Mucosa of rectum (tissue), 2 donors: ENCODE measurements around the gene DCAF12.

Experiments
- H3K27ac ChIP-seq, 2 donors: one replicate each; pipeline ENCODE4 v1.7.0; 2013; ENCODE audit warnings: inconsistent platforms in 2 of 2, low read depth in 2 of 2, low read length in 2 of 2
- H3K27me3 ChIP-seq, 2 donors: one replicate each; pipeline ENCODE4 v1.7.0; 2013; ENCODE audit warnings: low read length in 2 of 2; ENCODE audit not compliant: control insufficient read depth in 2 of 2, insufficient read depth in 2 of 2
- H3K36me3 ChIP-seq, 2 donors: one replicate each; pipeline ENCODE4 v1.7.0; 2013; ENCODE audit warnings: low read length in 2 of 2; ENCODE audit not compliant: control insufficient read depth in 2 of 2, insufficient read depth in 2 of 2
- H3K4me1 ChIP-seq, 2 donors: one replicate each; pipeline ENCODE4 v1.7.0; 2013; ENCODE audit warnings: low read length in 2 of 2, mild to moderate bottlenecking in 1 of 2; ENCODE audit not compliant: control insufficient read depth in 2 of 2, insufficient read depth in 2 of 2
- H3K4me3 ChIP-seq, 2 donors: one replicate each; pipeline ENCODE4 v1.7.0; 2013; ENCODE audit warnings: low read length in 2 of 2
- H3K9ac ChIP-seq, 2 donors: one replicate each; pipeline ENCODE4 v1.7.0; 2013; ENCODE audit warnings: low read length in 2 of 2, low read depth in 1 of 2, mild to moderate bottlenecking in 1 of 2
- H3K9me3 ChIP-seq, 2 donors: one replicate each; pipeline ENCODE4 v1.7.0; 2013; ENCODE audit warnings: low read length in 2 of 2; ENCODE audit not compliant: control insufficient read depth in 2 of 2
- donor health status: healthy.
- donor health status: Normal muscosa, but diverticular disease.

The DCAF12 gene

DNA sequence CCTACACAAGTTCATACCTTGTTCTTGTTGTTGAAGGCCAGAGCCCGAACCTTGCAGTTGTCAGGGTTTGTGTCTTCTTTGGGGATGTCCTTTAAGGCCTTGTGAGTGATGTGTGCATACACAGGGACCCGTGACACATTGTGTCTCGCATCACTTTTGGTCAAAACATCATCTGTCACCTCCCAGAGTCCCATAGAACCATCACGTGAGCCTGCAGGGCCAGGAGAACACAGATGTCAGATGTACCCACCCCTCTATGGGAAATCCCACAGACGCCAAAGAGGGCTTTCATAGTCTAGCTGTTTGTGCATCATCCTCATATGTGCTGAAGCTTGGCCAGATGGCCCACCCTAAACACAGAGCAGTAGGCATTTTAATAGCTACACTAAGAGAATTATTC lies 28.2 kb downstream of the DCAF12 start:
- peaks cover 34 to 53% of the 10 kb centered on the region in 2 donors for H3K36me3 ChIP-seq
- H3K27me3 ChIP-seq, result no peaks in the 10 kb centered on the region
- no peak overlapping the region for H3K27ac ChIP-seq
- H3K4me3 ChIP-seq, result no peak overlapping the region
- H3K9ac ChIP-seq, result no peak overlapping the region
- H3K9me3 ChIP-seq, result no peaks in the 10 kb centered on the region
- no peaks in the 10 kb centered on the region for H3K4me1 ChIP-seq

- Histone ChIP-seq H3K4me3 (no peak overlapping the region), H3K27me3 (no peaks in the 10 kb centered on the region), H3K27ac (no peak overlapping the region), H3K36me3 (peaks cover 38 to 57% of the 10 kb centered on the region in 2 donors), H3K9me3 (no peaks in the 10 kb centered on the region), H3K9ac (no peak overlapping the region), H3K4me1 (no peaks in the 10 kb centered on the region)
Measured at GRCh38 chr9:34097865-34098264, 28.6 kb downstream of the DCAF12 start.

DNA sequence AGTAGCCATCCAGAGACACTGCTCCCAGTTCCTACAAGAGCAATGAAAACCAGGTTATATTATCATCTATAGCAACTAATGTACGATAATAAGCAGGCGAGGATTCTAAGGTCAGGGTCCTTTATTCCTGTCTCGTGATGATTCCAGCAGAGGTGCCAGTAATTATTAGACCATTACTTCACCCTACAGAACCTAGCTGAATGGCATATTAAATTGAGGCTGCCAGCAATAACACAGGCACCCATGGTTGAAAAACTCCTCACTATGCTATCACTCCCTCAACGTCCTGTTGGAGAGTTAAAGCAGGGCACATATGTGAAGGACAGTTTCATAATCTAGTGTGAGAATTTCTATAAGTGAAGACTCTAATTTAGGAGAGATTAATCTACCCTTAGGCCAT lies 29.7 kb downstream of the DCAF12 start:
- no peaks in the 10 kb centered on the region for H3K27me3 ChIP-seq
- H3K9ac ChIP-seq, result no peak overlapping the region
- no peak overlapping the region for H3K4me3 ChIP-seq
- H3K4me1 ChIP-seq, result no peaks in the 10 kb centered on the region
- H3K36me3 ChIP-seq, result peaks cover 40 to 58% of the 10 kb centered on the region in 2 donors
- no peak overlapping the region for H3K27ac ChIP-seq
- no peaks in the 10 kb centered on the region for H3K9me3 ChIP-seq

DNA sequence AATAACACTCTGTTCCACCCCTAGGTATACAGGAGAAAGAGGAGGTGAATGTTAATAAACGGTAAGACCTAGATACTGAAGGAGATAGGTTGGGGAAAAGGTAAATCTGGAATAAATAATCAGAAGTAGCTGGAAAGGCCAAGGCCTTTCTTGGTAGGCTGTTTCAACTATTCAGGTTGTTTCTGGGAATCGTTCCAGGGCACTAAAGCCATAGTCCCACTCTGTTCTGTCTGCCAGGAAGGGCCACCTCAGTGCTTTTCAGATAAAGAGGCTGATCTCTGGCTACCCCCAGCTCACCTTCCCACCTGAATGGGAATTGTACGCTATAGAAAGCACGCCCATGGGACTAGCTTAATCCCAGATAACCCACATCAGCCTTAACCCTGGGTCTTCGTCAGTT lies 32.9 kb downstream of the DCAF12 start:
- H3K9ac ChIP-seq, result no peak overlapping the region
- H3K27me3 ChIP-seq, result no peaks in the 10 kb centered on the region
- peaks cover 55 to 73% of the 10 kb centered on the region in 2 donors for H3K36me3 ChIP-seq
- H3K4me1 ChIP-seq, result no peaks in the 10 kb centered on the region
- no peaks in the 10 kb centered on the region for H3K9me3 ChIP-seq
- no peak overlapping the region for H3K27ac ChIP-seq
- no peak overlapping the region for H3K4me3 ChIP-seq

DNA sequence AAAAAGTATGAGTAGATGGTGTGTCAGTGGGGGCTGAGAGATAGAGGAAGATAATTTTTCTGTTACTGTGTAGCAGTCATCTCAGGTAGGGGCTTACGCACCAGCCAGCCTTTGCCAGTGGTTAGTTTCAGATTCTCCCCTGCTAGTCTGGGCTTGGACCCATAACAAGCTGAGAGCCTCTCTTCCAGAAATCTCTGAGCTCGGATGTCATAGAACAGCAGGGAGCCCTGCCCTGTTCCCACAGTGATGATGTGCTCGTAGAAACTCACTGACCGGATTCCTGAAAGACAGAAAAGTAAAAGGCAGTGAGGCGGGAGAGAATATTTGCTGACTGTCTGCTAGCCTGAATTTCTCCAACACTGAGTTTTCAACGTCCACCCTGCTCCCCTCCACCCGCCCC lies 37.2 kb downstream of the DCAF12 start:
- no peak overlapping the region for H3K4me3 ChIP-seq
- no peak overlapping the region for H3K9ac ChIP-seq
- H3K9me3 ChIP-seq, result no peaks in the 10 kb centered on the region
- H3K4me1 ChIP-seq, result no peaks in the 10 kb centered on the region
- H3K36me3 ChIP-seq, result peaks cover 54 to 70% of the 10 kb centered on the region in 2 donors
- no peak overlapping the region for H3K27ac ChIP-seq
- no peaks in the 10 kb centered on the region for H3K27me3 ChIP-seq

DNA sequence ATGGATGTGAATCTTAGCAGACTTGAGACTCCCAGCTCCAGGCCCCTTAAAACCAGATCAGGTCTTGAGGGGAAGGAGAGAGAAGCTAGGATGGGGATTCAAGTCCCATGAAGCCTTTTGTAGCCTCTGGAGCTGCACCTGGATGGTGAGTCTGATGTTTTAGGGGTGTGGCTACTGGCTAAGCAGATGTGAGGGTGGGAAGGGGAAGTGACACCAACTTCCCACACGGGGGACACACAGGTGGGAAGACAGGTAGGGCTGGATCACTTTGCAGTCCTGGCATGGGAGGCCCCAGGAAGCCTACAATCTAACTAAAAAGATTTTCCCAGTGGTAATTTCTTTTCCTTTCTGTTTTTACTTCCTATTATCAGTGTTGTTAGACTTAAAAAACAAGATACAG lies 39.1 kb downstream of the DCAF12 start:
- H3K27me3 ChIP-seq, result no peaks in the 10 kb centered on the region
- no peaks in the 10 kb centered on the region for H3K9me3 ChIP-seq
- no peak overlapping the region for H3K9ac ChIP-seq
- no peaks in the 10 kb centered on the region for H3K4me1 ChIP-seq
- no peak overlapping the region for H3K4me3 ChIP-seq
- peaks cover 43 to 53% of the 10 kb centered on the region in 2 donors for H3K36me3 ChIP-seq
- H3K27ac ChIP-seq, result no peak overlapping the region

DNA sequence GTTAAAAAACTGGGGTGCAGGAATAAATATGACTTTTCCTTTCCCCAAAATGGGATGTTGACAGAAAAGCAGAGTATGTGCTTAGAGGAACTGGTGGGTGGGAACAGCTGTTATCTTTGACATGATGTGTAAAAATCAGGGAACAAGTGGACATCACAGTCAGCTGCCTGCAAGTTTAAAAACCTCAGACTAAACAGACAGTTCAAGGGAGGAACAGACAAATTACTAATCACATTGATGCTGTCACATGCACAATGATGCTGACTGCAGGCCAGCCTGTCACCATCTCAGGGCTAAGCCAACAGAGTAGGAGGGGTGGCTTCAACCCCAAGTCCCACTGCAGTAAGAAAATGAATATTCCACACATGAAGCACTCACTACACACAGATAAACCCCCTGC lies 39.6 kb downstream of the DCAF12 start:
- H3K27ac ChIP-seq, result no peak overlapping the region

GRCh38 chr9:34085581-34086500 lies 40.7 kb downstream of the DCAF12 start:
- Histone ChIP-seq H3K27me3 (no peaks in the 10 kb centered on the region), H3K36me3 (peaks cover 33 to 46% of the 10 kb centered on the region in 2 donors), H3K9ac (no peak overlapping the region), H3K4me3 (no peak overlapping the region), H3K9me3 (no peaks in the 10 kb centered on the region), H3K27ac (no peak overlapping the region), H3K4me1 (no peaks in the 10 kb centered on the region)

More for the DNA sequence above, 39.6 kb downstream of the DCAF12 start:
- no peaks in the 10 kb centered on the region for H3K9me3 ChIP-seq
- H3K4me3 ChIP-seq, result no peak overlapping the region
- no peak overlapping the region for H3K9ac ChIP-seq
- no peaks in the 10 kb centered on the region for H3K4me1 ChIP-seq
- no peaks in the 10 kb centered on the region for H3K27me3 ChIP-seq
- peaks cover 40 to 49% of the 10 kb centered on the region in 2 donors for H3K36me3 ChIP-seq

GRCh38 chr9:34084562-34084961 lies 41.9 kb downstream of the DCAF12 start:
- Histone ChIP-seq H3K9ac (no peak overlapping the region), H3K27me3 (no peaks in the 10 kb centered on the region), H3K9me3 (no peaks in the 10 kb centered on the region), H3K27ac (peak overlapping the region in 1 of 2 donors; percentile 32), H3K4me1 (no peaks in the 10 kb centered on the region), H3K36me3 (peaks cover 28 to 37% of the 10 kb centered on the region in 2 donors), H3K4me3 (no peak overlapping the region)

DNA sequence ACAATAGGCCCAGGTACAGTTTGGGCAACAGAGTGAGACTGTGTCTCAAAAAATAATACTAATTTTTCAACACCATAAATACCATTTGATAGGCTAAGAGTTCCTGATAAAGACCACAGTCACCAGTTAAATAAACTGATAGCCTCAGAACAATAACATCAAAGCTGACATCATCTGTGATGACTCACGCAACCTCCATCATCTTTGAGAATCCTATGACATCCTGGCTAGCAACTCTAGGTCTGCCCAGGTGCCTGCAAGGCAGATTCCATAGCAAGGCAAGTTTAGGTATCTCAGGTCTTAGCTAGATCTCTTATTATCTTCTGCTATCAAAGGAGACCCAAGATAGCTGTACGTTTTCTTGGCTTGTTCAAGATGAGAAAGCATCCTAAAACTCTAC lies 47.3 kb downstream of the DCAF12 start:
- Histone ChIP-seq H3K9ac (no peak overlapping the region), H3K36me3 (no peaks in the 10 kb centered on the region), H3K4me1 (no peaks in the 10 kb centered on the region), H3K4me3 (no peak overlapping the region), H3K27ac (no peak overlapping the region), H3K27me3 (no peaks in the 10 kb centered on the region), H3K9me3 (no peaks in the 10 kb centered on the region)
